Loucy (cell line): ENCODE results near the gene KRT12.

ENCODE experiments used
- H2AFZ ChIP-seq: fragments of 200-600 bp; sonication (generic); 2 replicates; pipeline ENCODE4 v1.6.0; 2016; ENCODE audit warnings: antibody characterized with exemption, mild to moderate bottlenecking, low read length, moderate library complexity
- H3F3A ChIP-seq: fragments of 200-600 bp; 2 replicates; pipeline ENCODE4 v1.6.0; 2016; ENCODE audit warnings: antibody characterized with exemption, low read depth, mild to moderate bottlenecking
- H3K27me3 ChIP-seq: fragments of 200-600 bp; sonication (generic); 2 replicates; pipeline ENCODE4 v1.6.1; 2014; ENCODE audit warnings: low read length, mild to moderate bottlenecking; ENCODE audit not compliant: insufficient read depth, poor library complexity, severe bottlenecking
- H3K36me3 ChIP-seq: fragments of 200-600 bp; sonication (generic); 2 replicates; pipeline ENCODE4 v1.6.1; 2016; ENCODE audit warnings: low read length; ENCODE audit not compliant: insufficient read depth
- H3K4me1 ChIP-seq: fragments of 200-600 bp; sonication (generic); 2 replicates; pipeline ENCODE4 v1.5.1; 2014; ENCODE audit warnings: low read length, mild to moderate bottlenecking; ENCODE audit not compliant: insufficient read depth, poor library complexity, severe bottlenecking
- H3K4me2 ChIP-seq: fragments of 200-600 bp; sonication (generic); 2 replicates; pipeline ENCODE4 v1.6.0; 2014; ENCODE audit warnings: antibody characterized with exemption, low read length, low read depth, mild to moderate bottlenecking; ENCODE audit not compliant: poor library complexity, severe bottlenecking
- H3K4me3 ChIP-seq: fragments of 200-600 bp; sonication (generic); 2 replicates; pipeline ENCODE4 v1.5.1; 2014; ENCODE audit warnings: low read length, mild to moderate bottlenecking, mixed read lengths; ENCODE audit not compliant: poor library complexity, severe bottlenecking
- H3K79me2 ChIP-seq: fragments of 200-600 bp; sonication (generic); 2 replicates; pipeline ENCODE4 v1.6.1; 2014; ENCODE audit warnings: low read length; ENCODE audit not compliant: insufficient read depth
- H3K9ac ChIP-seq: fragments of 200-600 bp; sonication (generic); 2 replicates; pipeline ENCODE4 v1.6.0; 2014; ENCODE audit warnings: mild to moderate bottlenecking, low read depth, low read length, moderate library complexity; ENCODE audit not compliant: poor library complexity, severe bottlenecking
- H3K9me2 ChIP-seq: fragments of 200-600 bp; sonication (generic); replicated peaks from 2 replicates; pipeline ENCODE4 v1.6.1; 2016; ENCODE audit warnings: low read depth, low read length, mixed read lengths
- H3K9me3 ChIP-seq: fragments of 200-600 bp; sonication (generic); 2 replicates; pipeline ENCODE4 v1.6.1; 2014; ENCODE audit warnings: mild to moderate bottlenecking, antibody characterized with exemption, low read length, low read depth; ENCODE audit not compliant: insufficient read depth
- H4K20me1 ChIP-seq: fragments of 200-600 bp; sonication (generic); 2 replicates; pipeline ENCODE4 v1.6.0; 2014; ENCODE audit warnings: antibody characterized with exemption, low read length, mild to moderate bottlenecking; ENCODE audit not compliant: insufficient read depth, poor library complexity, severe bottlenecking
- CTCF ChIP-seq: fragments of 200-600 bp; sonication (generic); conservative IDR thresholded peaks from 2 replicates; pipeline ENCODE4 v1.5.1; 2014; ENCODE audit warnings: mild to moderate bottlenecking, antibody characterized with exemption, low read length
- EZH2phosphoT487 ChIP-seq: fragments of 200-600 bp; IDR thresholded peaks from 2 replicates; pipeline ENCODE4 v1.6.1; 2018; ENCODE audit warnings: antibody characterized with exemption, mild to moderate bottlenecking, moderate library complexity, borderline replicate concordance

The KRT12 gene

DNA sequence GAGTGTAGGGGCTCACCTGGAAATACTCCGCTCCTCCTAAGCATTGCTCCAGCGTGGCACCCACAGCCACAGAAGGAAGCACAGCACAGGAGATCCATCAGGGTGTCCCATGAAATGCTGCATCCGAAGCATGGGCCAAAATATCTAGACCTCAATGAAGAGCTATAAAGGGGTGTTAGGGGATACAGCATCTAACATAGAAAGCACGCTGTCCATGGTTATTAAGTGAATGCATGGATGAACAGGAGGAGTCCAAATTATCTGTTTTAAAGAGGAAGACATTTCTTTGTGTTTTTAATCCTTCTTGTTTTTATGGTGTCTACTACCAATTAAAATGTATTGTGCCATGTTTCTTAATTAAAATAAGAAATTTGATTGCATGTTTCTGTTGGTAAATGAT lies 39.6 kb upstream of the KRT12 start:
- no peak overlapping the region for H3K9ac ChIP-seq
- H3K36me3 ChIP-seq = no peaks in the 10 kb centered on the region
- no peaks in the 10 kb centered on the region for H3K9me2 ChIP-seq
- H3K9me3 ChIP-seq = no peaks in the 10 kb centered on the region
- H3K79me2 ChIP-seq = no peaks in the 10 kb centered on the region
- no peak overlapping the region for H3K4me3 ChIP-seq
- H2AFZ ChIP-seq = no peak overlapping the region
- no peaks in the 10 kb centered on the region for H3F3A ChIP-seq
- no peaks in the 10 kb centered on the region for H3K27me3 ChIP-seq
- no peaks in the 10 kb centered on the region for H3K4me1 ChIP-seq
- no peaks in the 10 kb centered on the region for H4K20me1 ChIP-seq
- no peak overlapping the region for H3K4me2 ChIP-seq
- no peak for TF ChIP-seq EZH2phosphoT487
- no peak for TF ChIP-seq CTCF

GRCh38 chr17:40905370-40905769 lies 38.3 kb upstream of the KRT12 start:
- Histone ChIP-seq H3K4me1 (no peaks in the 10 kb centered on the region), H3K4me3 (no peak overlapping the region), H3K36me3 (no peaks in the 10 kb centered on the region), H3K4me2 (no peak overlapping the region), H3K9me3 (no peaks in the 10 kb centered on the region), H3F3A (no peaks in the 10 kb centered on the region), H3K9me2 (no peaks in the 10 kb centered on the region), H2AFZ (no peak overlapping the region), H3K79me2 (no peaks in the 10 kb centered on the region), H3K9ac (no peak overlapping the region), H3K27me3 (no peaks in the 10 kb centered on the region), H4K20me1 (no peaks in the 10 kb centered on the region)
- TF ChIP-seq EZH2phosphoT487 = no peak
- no peak for TF ChIP-seq CTCF

DNA sequence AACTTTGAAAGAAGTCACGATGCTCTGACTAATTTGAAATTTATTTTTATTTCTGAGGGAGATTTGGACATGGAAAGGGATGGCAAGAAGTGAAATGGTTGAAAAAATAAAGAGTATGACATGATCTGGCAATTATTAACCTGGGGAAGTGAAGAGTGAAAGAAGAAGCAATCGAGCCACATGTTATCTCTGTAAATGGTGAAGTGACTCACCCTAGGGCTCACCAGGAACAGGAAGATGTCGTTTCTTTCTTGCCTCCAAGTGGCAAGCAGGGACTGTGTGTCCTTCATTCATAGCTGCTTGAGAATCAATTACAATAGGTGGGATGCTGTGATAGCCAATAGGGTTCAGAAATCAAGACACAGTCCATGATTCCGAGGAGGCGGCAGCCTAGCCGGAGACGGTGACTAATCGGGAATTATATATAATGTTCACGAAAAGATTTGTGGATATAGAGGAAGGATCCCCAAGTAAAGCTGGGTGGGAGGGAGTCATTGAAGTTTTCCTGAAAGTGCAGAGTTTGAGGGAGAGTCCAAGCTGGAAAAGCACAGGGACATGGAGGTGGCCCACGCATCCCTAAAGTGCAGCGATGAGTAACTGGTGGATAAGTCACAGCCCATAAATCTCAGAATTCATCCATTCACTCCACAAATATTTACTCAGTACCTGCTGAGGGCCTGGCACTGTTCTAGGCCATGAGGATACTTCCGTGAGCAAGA lies 36.3 kb upstream of the KRT12 start:
- Histone ChIP-seq H3K27me3 (no peaks in the 10 kb centered on the region), H3K4me1 (no peaks in the 10 kb centered on the region), H3K4me3 (no peak overlapping the region), H3F3A (no peaks in the 10 kb centered on the region), H3K9me3 (no peaks in the 10 kb centered on the region), H3K9ac (no peak overlapping the region), H3K9me2 (no peaks in the 10 kb centered on the region), H3K79me2 (no peaks in the 10 kb centered on the region), H3K4me2 (no peak overlapping the region), H4K20me1 (no peaks in the 10 kb centered on the region), H3K36me3 (no peaks in the 10 kb centered on the region), H2AFZ (no peak overlapping the region)
- TF ChIP-seq EZH2phosphoT487 = no peak
- TF ChIP-seq CTCF = no peak
